Ascending aorta (tissue), 2 donors: ENCODE measurements around the gene KLK5. TPM values are rescaled to one million over a fixed set of nuclear protein-coding genes. Genes with fewer than 3 reads are reported as not detected.
"Not testable (repeated sequence)": the region's sequence is repeated elsewhere in the genome, so short reads cannot be mapped to it uniquely, and the experiment has no call there.

Experiments used
- DNase-seq, 2 donors: peaks; one replicate each; pipeline ENCODE4 v3.0.0-alpha.2; 2019; ENCODE audit warnings: low spot score in 2 of 2
- H3K27ac ChIP-seq, 2 donors: fragments of 200-600 bp; sonication (generic); one replicate each; pipeline ENCODE4 v1.5.1; 2016 to 2017; ENCODE audit warnings: mild to moderate bottlenecking in 1 of 2
- H3K27me3 ChIP-seq: fragments of 200-600 bp; sonication (generic); one replicate; pipeline ENCODE4 v1.5.1; 2017
- H3K36me3 ChIP-seq, 2 donors: fragments of 200-600 bp; sonication (generic); one replicate each; pipeline ENCODE4 v1.5.1; 2016
- H3K4me1 ChIP-seq, 2 donors: fragments of 200-600 bp; sonication (generic); one replicate each; pipeline ENCODE4 v1.5.1; 2016 to 2017; ENCODE audit warnings: mild to moderate bottlenecking in 1 of 2
- H3K4me3 ChIP-seq, 2 donors: fragments of 200-600 bp; sonication (generic); one replicate each; pipeline ENCODE4 v1.5.1; 2016 to 2017; ENCODE audit warnings: mild to moderate bottlenecking in 1 of 2
- H3K9me3 ChIP-seq, 2 donors: fragments of 200-600 bp; sonication (generic); one replicate each; pipeline ENCODE4 v1.5.1; 2016
- intact Hi-C: fragments of 100-400 bp; cut with DNase I; formaldehyde crosslinking; loops from one replicate; pipeline ENCODE4 v1.15.1; 2023
- total RNA-seq: library from RNA; depleted of rRNA; stranded (reverse); fragments of >200 nt; gene quantifications from one replicate; pipeline ENCODE4 v1.1.0, GENCODE V29; 2016
- TF ChIP-seq, protein P1 (sequence below), 3 experiments: fragments of 200-600 bp in 2 of 3; fragments of 450-650 bp in 1 of 3; sonication (generic) in 2 of 3; IDR thresholded peaks; one replicate each; pipeline ENCODE4 v1.5.1; 2016 to 2019; ENCODE audit warnings: antibody characterized with exemption in 3 of 3, mild to moderate bottlenecking in 1 of 3, moderate library complexity in 1 of 3

The KLK5 gene
- total RNA-seq, 1 donor from 2014 or later: not detected

GRCh38 chr19:50898018-50898417 lies 54.8 kb downstream of the KLK5 start:
- Histone ChIP-seq H3K27ac (no peak overlapping the region), H3K27me3 (no peaks in the 10 kb centered on the region)
- intact Hi-C loops: no loop called here

GRCh38 chr19:50897612-50898011 lies 55.2 kb downstream of the KLK5 start:
- intact Hi-C loops: no loop called here
- TF ChIP-seq, protein P1, sequence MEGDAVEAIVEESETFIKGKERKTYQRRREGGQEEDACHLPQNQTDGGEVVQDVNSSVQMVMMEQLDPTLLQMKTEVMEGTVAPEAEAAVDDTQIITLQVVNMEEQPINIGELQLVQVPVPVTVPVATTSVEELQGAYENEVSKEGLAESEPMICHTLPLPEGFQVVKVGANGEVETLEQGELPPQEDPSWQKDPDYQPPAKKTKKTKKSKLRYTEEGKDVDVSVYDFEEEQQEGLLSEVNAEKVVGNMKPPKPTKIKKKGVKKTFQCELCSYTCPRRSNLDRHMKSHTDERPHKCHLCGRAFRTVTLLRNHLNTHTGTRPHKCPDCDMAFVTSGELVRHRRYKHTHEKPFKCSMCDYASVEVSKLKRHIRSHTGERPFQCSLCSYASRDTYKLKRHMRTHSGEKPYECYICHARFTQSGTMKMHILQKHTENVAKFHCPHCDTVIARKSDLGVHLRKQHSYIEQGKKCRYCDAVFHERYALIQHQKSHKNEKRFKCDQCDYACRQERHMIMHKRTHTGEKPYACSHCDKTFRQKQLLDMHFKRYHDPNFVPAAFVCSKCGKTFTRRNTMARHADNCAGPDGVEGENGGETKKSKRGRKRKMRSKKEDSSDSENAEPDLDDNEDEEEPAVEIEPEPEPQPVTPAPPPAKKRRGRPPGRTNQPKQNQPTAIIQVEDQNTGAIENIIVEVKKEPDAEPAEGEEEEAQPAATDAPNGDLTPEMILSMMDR (IDR thresholded peaks at IDR 0.05): no peak
- H3K36me3 ChIP-seq: no peaks in the 10 kb centered on the region
- no peak overlapping the region for H3K4me3 ChIP-seq
- DNase-seq: no peak
- no peaks in the 10 kb centered on the region for H3K9me3 ChIP-seq
- no peaks in the 10 kb centered on the region for H3K27me3 ChIP-seq
- no peak overlapping the region for H3K27ac ChIP-seq
- H3K4me1 ChIP-seq: no peaks in the 10 kb centered on the region

More at GRCh38 chr19:50898018-50898417, 54.8 kb downstream of the KLK5 start:
- TF ChIP-seq, protein P1 (IDR thresholded peaks at IDR 0.05): no peak
- Histone ChIP-seq H3K36me3 (no peaks in the 10 kb centered on the region), H3K4me3 (no peak overlapping the region), H3K9me3 (no peaks in the 10 kb centered on the region), H3K4me1 (no peaks in the 10 kb centered on the region)
- no peak for DNase-seq

- Histone ChIP-seq H3K27me3 (no peaks in the 10 kb centered on the region), H3K27ac (no peak overlapping the region), H3K4me3 (no peak overlapping the region), H3K4me1 (no peaks in the 10 kb centered on the region), H3K9me3 (no peaks in the 10 kb centered on the region), H3K36me3 (no peaks in the 10 kb centered on the region)
- DNase-seq: no peak
- TF ChIP-seq, protein P1 (IDR thresholded peaks at IDR 0.05): no peak
- intact Hi-C loops: no loop called here
Observed at GRCh38 chr19:50897191-50897607, 55.6 kb downstream of the KLK5 start.

GRCh38 chr19:50896591-50897190 lies 56.1 kb downstream of the KLK5 start:
- Histone ChIP-seq H3K4me1 (no peaks in the 10 kb centered on the region), H3K9me3 (no peaks in the 10 kb centered on the region), H3K36me3 (no peaks in the 10 kb centered on the region), H3K4me3 (no peak overlapping the region), H3K27ac (no peak overlapping the region), H3K27me3 (no peaks in the 10 kb centered on the region)
- TF ChIP-seq, protein P1 (IDR thresholded peaks at IDR 0.05): no peak
- intact Hi-C loops: no loop called here
- DNase-seq: no peak

DNA sequence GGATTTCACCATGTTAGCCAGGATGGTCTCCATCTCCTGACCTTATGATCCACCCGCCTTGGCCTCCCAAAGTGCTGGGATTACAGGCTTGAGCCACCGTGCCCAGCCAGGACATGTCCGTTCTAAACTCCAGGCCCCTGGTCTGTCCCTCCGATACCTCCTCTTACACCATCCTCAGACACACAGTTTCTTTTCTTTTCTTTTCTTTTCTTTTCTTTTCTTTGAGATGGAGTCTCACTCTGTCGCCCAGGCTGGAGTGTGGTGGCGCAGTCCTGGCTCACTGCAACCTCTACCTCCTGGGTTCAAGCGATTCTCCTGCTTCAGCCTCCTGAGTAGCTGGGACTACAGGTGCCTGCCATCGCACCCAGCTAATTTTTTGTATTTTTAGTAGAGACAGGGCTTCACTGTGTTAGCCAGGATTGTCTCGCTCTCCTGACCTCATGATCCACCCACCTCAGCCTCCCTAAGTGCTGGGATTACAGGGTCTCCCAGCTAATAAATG lies 56.7 kb downstream of the KLK5 start:
- DNase-seq, H3K27me3 ChIP-seq, H3K4me1 ChIP-seq, H3K4me3 ChIP-seq, H3K9me3 ChIP-seq, H3K27ac ChIP-seq, H3K36me3 ChIP-seq, intact Hi-C loops: not testable (repeated sequence)

DNA sequence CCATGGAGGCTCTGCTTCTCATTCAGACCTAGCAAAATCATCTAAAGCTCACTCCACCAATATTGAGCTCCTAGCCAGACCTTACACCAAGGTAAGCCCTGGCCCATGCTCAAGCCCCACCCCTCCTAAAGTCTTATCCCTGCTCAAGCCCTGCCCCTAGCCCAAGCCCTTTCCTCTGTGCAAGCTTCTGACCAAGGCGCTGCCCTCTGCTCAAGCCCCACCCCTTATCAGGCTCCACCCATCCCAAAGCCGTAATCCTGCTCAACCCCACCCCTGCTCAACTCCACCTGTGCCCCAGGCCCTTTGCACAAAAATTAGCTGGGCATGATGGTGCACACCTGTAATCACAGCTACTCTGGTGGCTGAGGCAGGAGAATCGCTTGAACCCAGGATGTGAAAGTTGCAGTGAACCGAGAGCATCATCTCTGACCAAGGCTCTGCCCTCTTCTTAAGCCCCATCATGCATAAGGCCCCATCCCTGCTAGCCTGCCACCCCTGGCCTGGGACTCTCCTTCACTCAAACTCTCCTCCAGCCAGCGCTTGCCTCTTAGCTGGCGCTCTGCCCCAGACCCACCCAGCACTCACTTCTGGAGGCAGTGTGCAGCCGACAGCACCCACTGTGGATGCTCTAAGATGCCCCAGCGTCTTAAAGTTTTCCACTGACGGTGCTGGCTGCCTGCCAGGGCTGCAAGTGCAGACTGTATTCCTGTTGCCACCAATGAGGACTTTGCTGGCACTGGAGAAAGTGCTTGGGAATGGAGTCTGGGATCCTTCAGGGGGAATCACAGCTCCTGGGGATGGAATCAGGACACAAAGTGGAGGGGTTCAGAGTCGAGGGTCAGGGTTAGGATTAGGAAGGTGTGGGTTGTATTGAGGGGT lies 58.1 kb downstream of the KLK5 start:
- H3K36me3 ChIP-seq: no peaks in the 10 kb centered on the region
- H3K9me3 ChIP-seq: no peaks in the 10 kb centered on the region
- TF ChIP-seq, protein P1 (IDR thresholded peaks at IDR 0.05): no peak
- DNase-seq: no peak
- no peaks in the 10 kb centered on the region for H3K4me1 ChIP-seq
- no peaks in the 10 kb centered on the region for H3K27me3 ChIP-seq
- H3K27ac ChIP-seq: no peak overlapping the region
- H3K4me3 ChIP-seq: no peak overlapping the region
- intact Hi-C loops: no loop called here
